IMR-90 (cell line): ENCODE data around the gene SMYD4. TPM values are rescaled to one million over a fixed set of nuclear protein-coding genes. Genes with fewer than 3 reads are reported as not detected.

Experiments
- ATAC-seq: fragments of 200-7000 bp; cut with Tn5 transposase; 2 replicates; pipeline ENCODE4 v1.9.1; 2020; ENCODE audit warnings: low read depth, mild to moderate bottlenecking, moderate library complexity
- BruUV-seq: library from RNA; stranded (reverse); fragments of 400-500 nt; replicated peaks from 2 replicates; lab custom pipeline; 2021; lab: Mats Ljungman, UMichigan
- CTCF ChIA-PET: fragments of 300-600 bp; formaldehyde crosslinking; extraction: SDS; loops from one replicate; lab custom pipeline; 2021; ENCODE audit warnings: antibody characterized with exemption; lab: Yijun Ruan, JAX
- POLR2A ChIA-PET: fragments of 300-600 bp; sonication (Branson Sonifier 250); formaldehyde crosslinking; loops from one replicate; lab custom pipeline; 2022; ENCODE audit warnings: antibody characterized with exemption; ENCODE audit not compliant: unreplicated experiment; lab: Charles Lee
- DNase-seq: peaks from one replicate; pipeline ENCODE4 v3.0.0; 2013
- H2AFZ ChIP-seq: replicated peaks from 2 replicates; pipeline ENCODE3; 2013; ENCODE audit warnings: low read length, mild to moderate bottlenecking; ENCODE audit not compliant: poor library complexity
- H2AK5ac ChIP-seq: 2 replicates; pipeline ENCODE4 v1.6.1; 2013; ENCODE audit warnings: low read depth, low read length, inconsistent platforms
- H2AK9ac ChIP-seq: replicated peaks from 2 replicates; pipeline ENCODE3; 2013; ENCODE audit warnings: mild to moderate bottlenecking, low read depth, low read length, moderate library complexity; ENCODE audit not compliant: poor library complexity
- H2BK120ac ChIP-seq: 2 replicates; pipeline ENCODE4 v1.6.1; 2013; ENCODE audit warnings: low read depth, low read length, inconsistent platforms
- H2BK15ac ChIP-seq: 3 replicates; pipeline ENCODE4 v1.6.1; 2013; ENCODE audit warnings: low read depth, low read length, inconsistent platforms
- H2BK20ac ChIP-seq: 2 replicates; pipeline ENCODE4 v1.6.1; 2013; ENCODE audit warnings: low read depth, mild to moderate bottlenecking, inconsistent platforms, low read length, moderate library complexity
- H2BK5ac ChIP-seq: 2 replicates; pipeline ENCODE4 v1.6.1; 2013; ENCODE audit warnings: mild to moderate bottlenecking, low read depth, low read length, inconsistent platforms; ENCODE audit not compliant: poor library complexity, severe bottlenecking
- H3K14ac ChIP-seq: replicated peaks from 2 replicates; pipeline ENCODE4 v1.6.1; 2013; ENCODE audit warnings: low read depth, low read length, inconsistent platforms
- H3K18ac ChIP-seq: 2 replicates; pipeline ENCODE4 v1.6.1; 2013; ENCODE audit warnings: low read depth, low read length, control low read depth
- H3K23ac ChIP-seq: 2 replicates; pipeline ENCODE4 v1.6.1; 2013; ENCODE audit warnings: low read depth, low read length, inconsistent platforms
- H3K27ac ChIP-seq: 2 replicates; pipeline ENCODE4 v1.5.1; 2013; ENCODE audit warnings: mild to moderate bottlenecking, control low read depth, low read length; ENCODE audit not compliant: insufficient read depth
- H3K27me3 ChIP-seq: 2 replicates; pipeline ENCODE4 v1.6.1; 2013; ENCODE audit warnings: low read length; ENCODE audit not compliant: control insufficient read depth, insufficient read depth
- H3K36me3 ChIP-seq: 2 replicates; pipeline ENCODE4 v1.6.1; 2013; ENCODE audit warnings: low read length, mixed read lengths; ENCODE audit not compliant: control insufficient read depth, insufficient read depth
- H3K4ac ChIP-seq: 2 replicates; pipeline ENCODE4 v1.6.1; 2013; ENCODE audit warnings: low read depth, low read length, inconsistent platforms
- H3K4me1 ChIP-seq: 2 replicates; pipeline ENCODE4 v1.6.1; 2013; ENCODE audit warnings: low read length, mixed read lengths; ENCODE audit not compliant: control insufficient read depth, insufficient read depth
- H3K4me2 ChIP-seq: 2 replicates; pipeline ENCODE4 v1.6.1; 2013; ENCODE audit warnings: low read depth, mild to moderate bottlenecking, control low read depth, low read length, moderate library complexity
- H3K4me3 ChIP-seq: 2 replicates; pipeline ENCODE4 v1.5.1; 2013; ENCODE audit warnings: low read depth, mild to moderate bottlenecking, control low read depth, low read length, moderate library complexity; ENCODE audit not compliant: insufficient read depth
- H3K56ac ChIP-seq: 2 replicates; pipeline ENCODE4 v1.6.1; 2013; ENCODE audit warnings: low read length, inconsistent platforms; ENCODE audit not compliant: insufficient read depth; ENCODE audit errors: extremely low read depth
- H3K79me1 ChIP-seq, 2 experiments: 2 replicates each; pipeline ENCODE4 v1.6.1; 2013; ENCODE audit warnings: low read length in 2 of 2, inconsistent platforms in 1 of 2, low read depth in 1 of 2
- H3K9ac ChIP-seq: 2 replicates; pipeline ENCODE4 v1.6.1; 2013; ENCODE audit warnings: low read depth, low read length, control low read depth
- H3K9me1 ChIP-seq: 2 replicates; pipeline ENCODE4 v1.6.1; 2013; ENCODE audit warnings: low read length, inconsistent platforms; ENCODE audit not compliant: insufficient read depth
- H3K9me3 ChIP-seq: 2 replicates; pipeline ENCODE4 v1.6.1; 2013; ENCODE audit warnings: low read length; ENCODE audit not compliant: control insufficient read depth, insufficient read depth
- H4K20me1 ChIP-seq: 2 replicates; pipeline ENCODE4 v1.6.1; 2013; ENCODE audit warnings: low read length, inconsistent platforms; ENCODE audit not compliant: insufficient read depth
- H4K5ac ChIP-seq: 2 replicates; pipeline ENCODE4 v1.6.1; 2013; ENCODE audit warnings: mild to moderate bottlenecking, low read depth, low read length, control low read depth
- H4K8ac ChIP-seq, 2 experiments: 2 replicates each; pipeline ENCODE4 v1.6.1; 2013; ENCODE audit warnings: low read depth in 2 of 2, low read length in 2 of 2, control low read depth in 1 of 2, inconsistent platforms in 1 of 2
- H4K91ac ChIP-seq: 2 replicates; pipeline ENCODE4 v1.6.1; 2013; ENCODE audit warnings: low read depth, low read length, inconsistent platforms; ENCODE audit not compliant: insufficient read depth
- CHD1 ChIP-seq: IDR thresholded peaks from 2 replicates; pipeline ENCODE4 v1.6.1; 2012; ENCODE audit warnings: low read depth, low read length, improper control_type of control experiment
- NFE2L2 ChIP-seq: fragments of 150-350 bp; IDR thresholded peaks from 2 replicates; pipeline ENCODE4 v1.6.1; 2016; ENCODE audit warnings: low read depth, mild to moderate bottlenecking, low read length
- WGBS, 2 experiments: methylation state at CpG; one replicate each; pipeline versions ENCODE4 v1.1.5 to v1.1.7; 2013; ENCODE audit warnings: missing lambda C conversion rate in 2 of 2; ENCODE audit not compliant: insufficient read length in 1 of 2; ENCODE audit errors: extremely low coverage in 2 of 2; 5-methylcytosine and 5-hydroxymethylcytosine counted together
- dilution Hi-C: fragments of 300-500 bp; cut with HindIII; formaldehyde crosslinking; loops from one replicate; pipeline ENCODE4 v1.14.3; 2018; ENCODE audit warnings: low sequenced_read_pairs; ENCODE audit not compliant: unreplicated experiment
- in situ Hi-C: fragments of 300-500 bp; cut with MboI; formaldehyde crosslinking; loops from 3 replicates; pipeline ENCODE4 v1.14.3; 2019; ENCODE audit warnings: low sequenced_read_pairs, inconsistent platforms, mixed read lengths
- intact Hi-C: fragments of 100-400 bp; cut with micrococcal nuclease; formaldehyde crosslinking; loops from 2 replicates; pipeline ENCODE4 v1.10.0; 2022
- polyA plus RNA-seq, 3 experiments: library from polyadenylated mRNA; depleted of rRNA; stranded (reverse); fragments of >200 nt; gene quantifications; 2 replicates each; pipeline ENCODE4 v1.2.3, GENCODE V29; 2012; ENCODE audit warnings: low replicate concordance in 1 of 3
- total RNA-seq: library from RNA; depleted of rRNA; stranded (reverse); fragments of >200 nt; gene quantifications from 2 replicates; pipeline ENCODE4 v1.2.3, GENCODE V29; 2012
- TF ChIP-seq, protein P1 (sequence below): fragments of 150-350 bp; IDR thresholded peaks from 2 replicates; pipeline ENCODE4 v1.6.1; 2016; ENCODE audit warnings: low read depth, mild to moderate bottlenecking, low read length, moderate library complexity, borderline replicate concordance

The SMYD4 gene
- total and polyA plus RNA-seq, 2 of the 4 experiments (the other 2 are of a cell fraction): 5.3 to 7.2 TPM

DNA sequence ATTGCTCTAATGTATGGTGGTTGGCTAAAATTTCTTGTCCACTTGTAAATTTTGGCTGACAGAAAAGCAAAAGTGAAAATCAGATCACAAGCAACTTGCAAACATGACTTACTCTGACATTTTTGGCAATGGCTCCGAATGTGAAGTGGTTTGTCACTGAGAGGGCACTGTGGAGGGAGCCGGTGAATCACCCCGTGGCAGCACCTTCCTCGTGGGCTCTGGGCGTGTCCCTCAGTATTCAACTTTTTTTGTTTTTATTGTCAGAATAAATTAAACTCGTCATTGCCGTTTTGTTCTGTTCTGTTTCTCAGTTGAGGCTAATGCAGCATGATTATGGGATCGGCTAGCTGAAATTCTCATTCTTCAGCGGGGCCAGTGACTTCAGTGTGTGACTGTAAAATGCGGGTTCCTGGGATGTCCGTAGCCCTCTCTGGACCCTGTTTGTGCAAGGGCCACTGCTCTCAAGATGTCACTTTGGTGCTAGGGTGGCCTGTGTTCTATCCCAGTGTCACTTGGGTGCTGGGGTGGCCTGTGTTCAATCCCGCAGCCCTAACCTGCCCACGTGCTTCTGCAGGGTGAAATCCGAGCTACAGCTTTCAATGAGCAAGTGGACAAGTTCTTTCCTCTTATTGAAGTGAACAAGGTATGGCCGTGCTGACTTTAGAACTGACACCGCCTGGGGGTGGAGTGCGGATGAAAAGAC is 48.9 kb upstream of the SMYD4 start:
- in situ Hi-C loops: no loop called here
- dilution Hi-C loops: no loop called here
- WGBS, 2 experiments: 100% methylated on average over 4 of the region's 17 CpGs; no CpG with 5 or more reads in 1 of the 2 experiments
- CTCF ChIA-PET: no interaction called here
- no TSS peak for BruUV-seq
- Histone ChIP-seq H2AK5ac (no peak overlapping the region), H3K56ac (no peak overlapping the region), H3K4ac (no peak overlapping the region), H3K27me3 (no peaks in the 10 kb centered on the region), H3K14ac (no peak overlapping the region), H2BK5ac (no peak overlapping the region), H4K8ac (no peak overlapping the region), H4K20me1 (no peaks in the 10 kb centered on the region), H3K27ac (no peak overlapping the region), H3K23ac (no peak overlapping the region), H2AFZ (no peak overlapping the region), H4K5ac (no peak overlapping the region), H3K4me3 (no peak overlapping the region), H3K79me1 (no peaks in the 10 kb centered on the region; a peak in 1 of 4 replicates), H2AK9ac (no peak overlapping the region), H3K36me3 (peaks cover 42% of the 10 kb centered on the region), H3K9ac (no peak overlapping the region), H2BK20ac (no peak overlapping the region), H3K18ac (no peak overlapping the region), H3K9me3 (no peaks in the 10 kb centered on the region), H3K9me1 (no peaks in the 10 kb centered on the region; the same call in 1 of the 2 replicates), H2BK15ac (no peak overlapping the region), H4K91ac (no peak overlapping the region), H3K4me2 (no peak overlapping the region), H3K4me1 (no peaks in the 10 kb centered on the region), H2BK120ac (no peak overlapping the region)
- DNase-seq (no peak), ATAC-seq (no peak)
- no peak for TF ChIP-seq NFE2L2
- TF ChIP-seq, protein P1, sequence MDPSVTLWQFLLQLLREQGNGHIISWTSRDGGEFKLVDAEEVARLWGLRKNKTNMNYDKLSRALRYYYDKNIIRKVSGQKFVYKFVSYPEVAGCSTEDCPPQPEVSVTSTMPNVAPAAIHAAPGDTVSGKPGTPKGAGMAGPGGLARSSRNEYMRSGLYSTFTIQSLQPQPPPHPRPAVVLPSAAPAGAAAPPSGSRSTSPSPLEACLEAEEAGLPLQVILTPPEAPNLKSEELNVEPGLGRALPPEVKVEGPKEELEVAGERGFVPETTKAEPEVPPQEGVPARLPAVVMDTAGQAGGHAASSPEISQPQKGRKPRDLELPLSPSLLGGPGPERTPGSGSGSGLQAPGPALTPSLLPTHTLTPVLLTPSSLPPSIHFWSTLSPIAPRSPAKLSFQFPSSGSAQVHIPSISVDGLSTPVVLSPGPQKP: no peak
- no peak for TF ChIP-seq CHD1
- intact Hi-C loops: no loop called here
- POLR2A ChIA-PET: no interaction called here
